HL-60 (cell line): ENCODE data around the gene ALDH3B1.

ENCODE experiments used
- CTCF ChIP-seq: IDR thresholded peaks from one replicate; pipeline ENCODE4 v1.5.1; 2011; ENCODE audit warnings: low read length, control low read depth, inconsistent platforms; ENCODE audit not compliant: insufficient read depth
- GABPA ChIP-seq: IDR thresholded peaks from 2 replicates; pipeline ENCODE4 v1.6.1; 2012; ENCODE audit warnings: low read depth
- POLR2AphosphoS5 ChIP-seq: IDR thresholded peaks from 2 replicates; pipeline ENCODE4 v1.6.1; 2012; ENCODE audit warnings: low read depth
- SPI1 ChIP-seq: IDR thresholded peaks from 2 replicates; pipeline ENCODE4 v1.6.1; 2012; ENCODE audit warnings: low read depth, mild to moderate bottlenecking, borderline replicate concordance
- TF ChIP-seq, protein P1 (sequence below): IDR thresholded peaks from 2 replicates; pipeline ENCODE4 v1.6.1; 2012; ENCODE audit warnings: low read depth; ENCODE audit not compliant: insufficient replicate concordance

DNA sequence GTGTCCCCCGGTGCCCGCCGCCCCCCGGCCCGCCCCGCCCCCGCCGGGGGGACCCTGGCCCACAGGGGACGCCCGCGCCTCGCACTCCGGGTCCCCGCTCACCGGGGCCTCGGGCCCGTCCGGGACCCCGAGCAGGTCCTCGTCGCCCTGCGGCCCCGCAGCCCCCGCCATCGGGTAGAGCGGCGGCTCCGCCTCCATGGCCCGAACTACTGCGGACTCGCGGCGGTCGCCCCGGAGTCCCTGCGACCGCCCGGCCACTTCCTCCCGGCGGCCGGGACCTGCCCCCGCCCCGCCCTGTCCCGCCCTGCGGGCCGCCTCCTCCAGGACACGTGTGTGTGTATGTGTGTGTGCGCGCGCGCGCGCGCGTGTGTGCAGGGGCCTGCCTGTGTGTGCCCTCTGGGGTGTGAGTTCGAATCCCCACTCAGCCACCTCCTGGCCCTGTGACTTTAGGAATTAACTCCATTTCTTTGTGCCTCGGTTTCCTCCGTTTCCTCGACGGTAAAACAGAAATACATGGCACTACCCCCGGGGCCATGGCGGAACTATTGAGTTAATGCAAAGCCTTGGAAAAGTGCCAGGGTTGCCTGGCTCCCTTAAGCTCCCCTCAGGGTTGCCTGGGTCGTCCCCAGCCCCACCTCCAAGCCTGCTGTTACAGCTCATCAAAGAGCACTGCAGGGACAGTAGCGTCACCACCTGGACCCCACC lies 6.1 kb upstream of the ALDH3B1 start, which contains the start of gene UNC93B1:
- no peak for TF ChIP-seq CTCF
- peak; percentile 38; the same call in 1 of the 2 replicates for TF ChIP-seq POLR2AphosphoS5
- TF ChIP-seq, protein P1, sequence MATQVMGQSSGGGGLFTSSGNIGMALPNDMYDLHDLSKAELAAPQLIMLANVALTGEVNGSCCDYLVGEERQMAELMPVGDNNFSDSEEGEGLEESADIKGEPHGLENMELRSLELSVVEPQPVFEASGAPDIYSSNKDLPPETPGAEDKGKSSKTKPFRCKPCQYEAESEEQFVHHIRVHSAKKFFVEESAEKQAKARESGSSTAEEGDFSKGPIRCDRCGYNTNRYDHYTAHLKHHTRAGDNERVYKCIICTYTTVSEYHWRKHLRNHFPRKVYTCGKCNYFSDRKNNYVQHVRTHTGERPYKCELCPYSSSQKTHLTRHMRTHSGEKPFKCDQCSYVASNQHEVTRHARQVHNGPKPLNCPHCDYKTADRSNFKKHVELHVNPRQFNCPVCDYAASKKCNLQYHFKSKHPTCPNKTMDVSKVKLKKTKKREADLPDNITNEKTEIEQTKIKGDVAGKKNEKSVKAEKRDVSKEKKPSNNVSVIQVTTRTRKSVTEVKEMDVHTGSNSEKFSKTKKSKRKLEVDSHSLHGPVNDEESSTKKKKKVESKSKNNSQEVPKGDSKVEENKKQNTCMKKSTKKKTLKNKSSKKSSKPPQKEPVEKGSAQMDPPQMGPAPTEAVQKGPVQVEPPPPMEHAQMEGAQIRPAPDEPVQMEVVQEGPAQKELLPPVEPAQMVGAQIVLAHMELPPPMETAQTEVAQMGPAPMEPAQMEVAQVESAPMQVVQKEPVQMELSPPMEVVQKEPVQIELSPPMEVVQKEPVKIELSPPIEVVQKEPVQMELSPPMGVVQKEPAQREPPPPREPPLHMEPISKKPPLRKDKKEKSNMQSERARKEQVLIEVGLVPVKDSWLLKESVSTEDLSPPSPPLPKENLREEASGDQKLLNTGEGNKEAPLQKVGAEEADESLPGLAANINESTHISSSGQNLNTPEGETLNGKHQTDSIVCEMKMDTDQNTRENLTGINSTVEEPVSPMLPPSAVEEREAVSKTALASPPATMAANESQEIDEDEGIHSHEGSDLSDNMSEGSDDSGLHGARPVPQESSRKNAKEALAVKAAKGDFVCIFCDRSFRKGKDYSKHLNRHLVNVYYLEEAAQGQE: no peak
- TF ChIP-seq GABPA: 0 out of 2 replicates have a peak, but pooled peaks have one; percentile 22
- peak; percentile 91 for TF ChIP-seq SPI1
